OCI-LY7 (cell line): ENCODE data around the gene BCAS4. TPM values are rescaled to one million over a fixed set of nuclear protein-coding genes. Genes with fewer than 3 reads are reported as not detected.

Experiments used
- BruUV-seq: library from RNA; stranded (reverse); fragments of 400-500 nt; replicated peaks from 2 replicates; lab custom pipeline; 2021; lab: Mats Ljungman, UMichigan
- CTCF ChIA-PET: fragments of 300-600 bp; sonication (Branson Sonifier 250); formaldehyde crosslinking; loops from one replicate; lab custom pipeline; 2022; ENCODE audit warnings: antibody characterized with exemption; ENCODE audit not compliant: unreplicated experiment; lab: Charles Lee
- POLR2A ChIA-PET: fragments of 300-600 bp; sonication (Branson Sonifier 250); formaldehyde crosslinking; loops from one replicate; lab custom pipeline; 2022; ENCODE audit warnings: antibody characterized with exemption; lab: Charles Lee
- DNase-seq: peaks from one replicate; pipeline ENCODE4 v3.0.0-alpha.2; 2015; ENCODE audit warnings: low spot score
- H2AFZ ChIP-seq: fragments of 200-600 bp; sonication (generic), shearing (Covaris generic); 2 replicates; pipeline ENCODE4 v1.6.1; 2014; ENCODE audit warnings: mild to moderate bottlenecking, antibody characterized with exemption, low read length, moderate library complexity
- H3K27ac ChIP-seq: fragments of 200-600 bp; sonication (generic); 2 replicates; pipeline ENCODE4 v1.5.1; 2014; ENCODE audit warnings: mixed run types, low read depth, mild to moderate bottlenecking, moderate library complexity, low read length, inconsistent platforms; ENCODE audit not compliant: poor library complexity, severe bottlenecking
- H3K36me3 ChIP-seq: fragments of 200-600 bp; sonication (generic); 2 replicates; pipeline ENCODE4 v1.6.1; 2014; ENCODE audit warnings: mild to moderate bottlenecking, antibody characterized with exemption, low read length, moderate library complexity, mixed read lengths; ENCODE audit not compliant: insufficient read depth
- H3K4me1 ChIP-seq: fragments of 200-600 bp; sonication (generic); 2 replicates; pipeline ENCODE4 v1.5.1; 2014; ENCODE audit warnings: mild to moderate bottlenecking, low read length; ENCODE audit not compliant: insufficient read depth, poor library complexity, severe bottlenecking
- H3K4me2 ChIP-seq: fragments of 200-600 bp; sonication (generic); 2 replicates; pipeline ENCODE4 v1.6.1; 2014; ENCODE audit warnings: mild to moderate bottlenecking, low read length
- H3K4me3 ChIP-seq: fragments of 200-600 bp; sonication (generic); 2 replicates; pipeline ENCODE4 v1.5.1; 2014; ENCODE audit warnings: mild to moderate bottlenecking, low read depth, low read length; ENCODE audit not compliant: poor library complexity, severe bottlenecking
- H3K79me2 ChIP-seq: fragments of 200-600 bp; sonication (generic); 2 replicates; pipeline ENCODE4 v1.6.1; 2016; ENCODE audit warnings: low read depth, mild to moderate bottlenecking, low read length, moderate library complexity, mixed read lengths; ENCODE audit not compliant: insufficient read depth
- H3K9me2 ChIP-seq: fragments of 200-600 bp; sonication (generic); 2 replicates; pipeline ENCODE4 v1.6.1; 2016; ENCODE audit warnings: mild to moderate bottlenecking, low read length, mixed read lengths; ENCODE audit not compliant: insufficient read depth
- H3K9me3 ChIP-seq: fragments of 200-600 bp; sonication (generic); 2 replicates; pipeline ENCODE4 v1.6.1; 2014; ENCODE audit warnings: mild to moderate bottlenecking, mixed run types, low read length, mixed read lengths
- H4K20me1 ChIP-seq: fragments of 200-600 bp; sonication (generic); 2 replicates; pipeline ENCODE4 v1.6.1; 2014; ENCODE audit warnings: mild to moderate bottlenecking, antibody characterized with exemption, low read length, moderate library complexity, mixed read lengths; ENCODE audit not compliant: insufficient read depth
- EZH2phosphoT487 ChIP-seq: fragments of 200-600 bp; sonication (generic); IDR thresholded peaks from 2 replicates; pipeline ENCODE4 v1.6.1; 2018; ENCODE audit warnings: low read depth, borderline replicate concordance, mild to moderate bottlenecking, mixed run types, antibody characterized with exemption, low read length, moderate library complexity, mixed read lengths
- intact Hi-C: fragments of 100-400 bp; cut with micrococcal nuclease; formaldehyde crosslinking; loops from one replicate; pipeline ENCODE4 v1.10.0; 2022; ENCODE audit not compliant: unreplicated experiment
- total RNA-seq, 2 experiments: library from RNA; depleted of rRNA in 1 of 2; stranded (reverse); fragments of >200 nt in 1 of 2; shearing (Covaris generic) in 1 of 2; gene quantifications; 2 replicates each; pipeline ENCODE4 v1.2.3, GENCODE V29; 2014 to 2022
- TF ChIP-seq, protein P1 (sequence below): fragments of 200-600 bp; sonication (generic); conservative IDR thresholded peaks from 2 replicates; pipeline ENCODE4 v1.5.1; 2014; ENCODE audit warnings: mild to moderate bottlenecking, antibody characterized with exemption, low read length, moderate library complexity, mixed read lengths

Gene BCAS4
- total RNA-seq, 2 experiments from 2014 or later: 173 to 181 TPM

DNA sequence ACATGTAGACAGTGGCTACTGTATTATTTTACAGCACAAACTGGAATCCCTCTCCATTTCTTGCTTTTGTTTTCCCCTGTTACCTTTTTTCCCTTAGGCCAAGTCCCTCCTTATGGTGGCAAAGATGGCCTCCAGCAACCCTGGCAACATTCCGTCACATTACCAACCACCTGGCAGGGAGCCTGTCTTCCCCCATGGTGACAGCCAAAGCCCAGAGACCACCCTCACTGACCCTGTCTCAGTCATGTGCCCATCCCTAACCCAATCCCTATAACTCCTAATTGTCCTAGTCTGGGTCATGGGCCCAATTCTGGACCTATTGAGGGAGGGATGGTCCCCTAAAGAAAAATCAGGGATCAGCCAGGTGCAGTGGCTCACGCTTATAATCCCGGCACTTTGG lies 35.9 kb upstream of the BCAS4 start:
- H3K4me1 ChIP-seq: no peaks in the 10 kb centered on the region
- H3K79me2 ChIP-seq: peaks cover 15% of the 10 kb centered on the region; the same call in 1 of the 2 replicates
- intact Hi-C loops: no loop called here
- no peaks in the 10 kb centered on the region for H3K36me3 ChIP-seq
- H4K20me1 ChIP-seq: no peaks in the 10 kb centered on the region
- H3K27ac ChIP-seq: no peak overlapping the region
- H3K9me2 ChIP-seq: no peaks in the 10 kb centered on the region
- no peaks in the 10 kb centered on the region for H3K9me3 ChIP-seq
- no peak overlapping the region for H3K4me2 ChIP-seq
- ChIA-PET CTCF (no interaction called here), POLR2A (no interaction called here)
- BruUV-seq: no TSS peak
- no peak overlapping the region for H3K4me3 ChIP-seq
- TF ChIP-seq EZH2phosphoT487: no peak
- TF ChIP-seq, protein P1, sequence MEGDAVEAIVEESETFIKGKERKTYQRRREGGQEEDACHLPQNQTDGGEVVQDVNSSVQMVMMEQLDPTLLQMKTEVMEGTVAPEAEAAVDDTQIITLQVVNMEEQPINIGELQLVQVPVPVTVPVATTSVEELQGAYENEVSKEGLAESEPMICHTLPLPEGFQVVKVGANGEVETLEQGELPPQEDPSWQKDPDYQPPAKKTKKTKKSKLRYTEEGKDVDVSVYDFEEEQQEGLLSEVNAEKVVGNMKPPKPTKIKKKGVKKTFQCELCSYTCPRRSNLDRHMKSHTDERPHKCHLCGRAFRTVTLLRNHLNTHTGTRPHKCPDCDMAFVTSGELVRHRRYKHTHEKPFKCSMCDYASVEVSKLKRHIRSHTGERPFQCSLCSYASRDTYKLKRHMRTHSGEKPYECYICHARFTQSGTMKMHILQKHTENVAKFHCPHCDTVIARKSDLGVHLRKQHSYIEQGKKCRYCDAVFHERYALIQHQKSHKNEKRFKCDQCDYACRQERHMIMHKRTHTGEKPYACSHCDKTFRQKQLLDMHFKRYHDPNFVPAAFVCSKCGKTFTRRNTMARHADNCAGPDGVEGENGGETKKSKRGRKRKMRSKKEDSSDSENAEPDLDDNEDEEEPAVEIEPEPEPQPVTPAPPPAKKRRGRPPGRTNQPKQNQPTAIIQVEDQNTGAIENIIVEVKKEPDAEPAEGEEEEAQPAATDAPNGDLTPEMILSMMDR: no peak
- H2AFZ ChIP-seq: no peak overlapping the region
- DNase-seq: no peak

DNA sequence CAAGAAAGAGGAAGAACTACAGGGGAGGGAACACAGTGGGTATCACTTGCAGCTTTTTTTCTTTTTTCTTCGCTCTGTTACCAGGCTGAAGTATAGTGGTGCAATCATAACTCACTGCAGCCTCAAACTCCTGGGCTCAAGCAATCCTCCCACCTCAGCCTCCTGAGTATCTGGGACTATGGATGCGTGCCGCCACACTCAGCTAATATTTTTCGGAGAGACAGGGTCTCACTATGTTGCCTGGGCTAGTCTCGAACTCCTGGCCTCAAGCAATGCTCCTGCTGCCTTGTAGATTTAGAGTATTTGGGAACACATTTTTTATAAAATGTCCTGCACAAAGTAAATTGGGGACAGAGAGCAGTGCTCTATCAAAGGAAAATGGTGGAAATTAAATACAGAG lies 35.2 kb upstream of the BCAS4 start:
- H3K9me2 ChIP-seq: no peaks in the 10 kb centered on the region
- peaks cover 15% of the 10 kb centered on the region; the same call in 1 of the 2 replicates for H3K79me2 ChIP-seq
- no peaks in the 10 kb centered on the region for H3K4me1 ChIP-seq
- CTCF ChIA-PET: no interaction called here
- no peaks in the 10 kb centered on the region for H3K36me3 ChIP-seq
- no peak for DNase-seq
- no peak overlapping the region for H3K4me3 ChIP-seq
- no peaks in the 10 kb centered on the region for H3K9me3 ChIP-seq
- TF ChIP-seq, protein P1: no peak
- no peak for TF ChIP-seq EZH2phosphoT487
- H4K20me1 ChIP-seq: no peaks in the 10 kb centered on the region
- H3K4me2 ChIP-seq: no peak overlapping the region
- no peak overlapping the region for H3K27ac ChIP-seq
- no TSS peak for BruUV-seq
- intact Hi-C loops: no loop called here
- H2AFZ ChIP-seq: no peak overlapping the region
- POLR2A ChIA-PET: no interaction called here

DNA sequence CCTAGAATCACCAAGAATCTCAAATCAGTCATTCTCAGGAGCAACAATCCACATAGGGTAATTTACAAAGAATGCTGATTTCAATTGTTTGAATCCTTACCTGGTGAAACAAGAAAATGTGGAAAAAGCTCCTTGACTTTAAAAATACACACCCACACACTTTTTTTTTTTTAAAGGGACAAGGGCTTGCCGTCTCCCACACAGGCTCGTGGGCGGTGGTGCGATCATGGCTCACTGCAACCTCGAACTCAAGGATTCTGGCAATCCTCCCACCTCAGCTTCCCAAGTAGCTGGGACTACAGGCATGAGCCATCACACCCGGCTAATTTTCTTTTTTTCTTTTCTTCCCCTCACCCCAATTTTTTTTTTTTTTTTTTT lies 32.8 kb upstream of the BCAS4 start:
- DNase-seq: no peak
- H3K9me3 ChIP-seq: no peaks in the 10 kb centered on the region
- intact Hi-C loops: no loop called here
- no peak overlapping the region for H3K4me2 ChIP-seq
- H3K27ac ChIP-seq: no peak overlapping the region
- no peak overlapping the region for H2AFZ ChIP-seq
- H3K4me1 ChIP-seq: no peaks in the 10 kb centered on the region
- no peaks in the 10 kb centered on the region for H3K9me2 ChIP-seq
- TF ChIP-seq EZH2phosphoT487: no peak
- TF ChIP-seq, protein P1: no peak
- H3K79me2 ChIP-seq: peaks cover 15% of the 10 kb centered on the region; the same call in 1 of the 2 replicates
- ChIA-PET CTCF (no interaction called here), POLR2A (no interaction called here)
- no peak overlapping the region for H3K4me3 ChIP-seq
- no TSS peak for BruUV-seq
- H4K20me1 ChIP-seq: no peaks in the 10 kb centered on the region
- no peaks in the 10 kb centered on the region for H3K36me3 ChIP-seq
